K562 (cell line): Measurements from ENCODE around the gene FOCAD. TPM values are rescaled to one million over a fixed set of nuclear protein-coding genes. Genes with fewer than 3 reads are reported as not detected.

Experiments used
- ATAC-seq: fragments of 200-7000 bp; cut with Tn5 transposase; 3 replicates; pipeline ENCODE4 v1.9.1; 2020; ENCODE audit warnings: moderate library complexity
- BruUV-seq: library from RNA; stranded (reverse); fragments of 400-500 nt; replicated peaks from 2 replicates; lab custom pipeline; 2021; lab: Mats Ljungman, UMichigan
- CTCF ChIA-PET: fragments of 300-600 bp; formaldehyde crosslinking; extraction: SDS; loops from one replicate; lab custom pipeline; 2021; ENCODE audit warnings: low intra/inter-chr PET ratio; lab: Yijun Ruan, JAX
- POLR2A ChIA-PET: fragments of 300-600, 350-650 bp; sonication (Branson Sonifier 250); formaldehyde crosslinking; extraction: SDS; loops from one replicate; lab custom pipeline; 2021; ENCODE audit warnings: antibody characterized with exemption, inconsistent platforms; lab: Yijun Ruan, JAX
- DNase-seq, 4 experiments: peaks; one replicate each; pipeline versions ENCODE4 v3.0.0 to v3.0.0-alpha.2; 2011 to 2018; ENCODE audit warnings: low spot score in 3 of 4, mixed read lengths in 3 of 4; ENCODE audit errors: extremely low read depth in 1 of 4
- FAIRE-seq: peaks from 2 replicates; lab custom pipeline; 2011; peaks lifted over from hg19 to GRCh38; lab: Jason Lieb, UNC
- H2AFZ ChIP-seq: 2 replicates; pipeline ENCODE4 v1.6.0; 2011; ENCODE audit warnings: low read depth, low read length, control low read depth, inconsistent platforms
- H3K27ac ChIP-seq: fragments of 200-600 bp; 3 replicates; pipeline ENCODE4 v1.8.0; 2011; ENCODE audit warnings: low read depth, mild to moderate bottlenecking, control low read depth, inconsistent platforms, low read length, moderate library complexity, mixed read lengths; ENCODE audit errors: extremely low read depth
- H3K27me3 ChIP-seq, 2 experiments: fragments of 300-600 bp in 1 of 2; 2 replicates in 1 of 2; 3 replicates in 1 of 2; pipeline versions ENCODE4 v1.6.0 to v1.8.0; 2011; ENCODE audit warnings: inconsistent platforms in 2 of 2, low read length in 2 of 2, mild to moderate bottlenecking in 1 of 2, mixed read lengths in 1 of 2, moderate library complexity in 1 of 2; ENCODE audit not compliant: control insufficient read depth in 2 of 2, insufficient read depth in 2 of 2
- H3K36me3 ChIP-seq: fragments of 300-600 bp; 3 replicates; pipeline ENCODE4 v1.8.0; 2011; ENCODE audit warnings: mild to moderate bottlenecking, low read length, inconsistent platforms; ENCODE audit not compliant: control insufficient read depth, insufficient read depth
- H3K4me1 ChIP-seq, 2 experiments: fragments of 200-600 bp in 1 of 2; replicated peaks in 1 of 2; 2 replicates in 1 of 2; 3 replicates in 1 of 2; pipeline versions ENCODE4 v1.5.1 to v1.8.0; 2011; ENCODE audit warnings: inconsistent platforms in 2 of 2, low read length in 2 of 2, mild to moderate bottlenecking in 1 of 2, mixed read lengths in 1 of 2, moderate library complexity in 1 of 2; ENCODE audit not compliant: control insufficient read depth in 2 of 2, insufficient read depth in 2 of 2
- H3K4me2 ChIP-seq: 2 replicates; pipeline ENCODE4 v1.6.1; 2011; ENCODE audit warnings: low read length, control low read depth, inconsistent platforms, mixed read lengths; ENCODE audit not compliant: insufficient read depth
- H3K4me3 ChIP-seq: fragments of 200-600 bp; sonication (generic), shearing (Covaris generic); 2 replicates; pipeline ENCODE4 v1.5.1; 2016; ENCODE audit warnings: control low read depth, inconsistent platforms
- H3K79me2 ChIP-seq: fragments of 200-600 bp; 3 replicates; pipeline ENCODE4 v1.8.0; 2011; ENCODE audit warnings: low read length, inconsistent platforms; ENCODE audit not compliant: control insufficient read depth, insufficient read depth
- H3K9ac ChIP-seq, 2 experiments: 2 replicates each; pipeline versions ENCODE4 v1.6.0 to v1.6.1; 2011; ENCODE audit warnings: low read depth in 2 of 2, low read length in 2 of 2, control low read depth in 1 of 2, inconsistent platforms in 1 of 2, mild to moderate bottlenecking in 1 of 2, mixed read lengths in 1 of 2; ENCODE audit not compliant: insufficient read depth in 1 of 2
- H3K9me1 ChIP-seq: one replicate; pipeline ENCODE4 v1.6.0; 2011; ENCODE audit warnings: inconsistent platforms, mild to moderate bottlenecking, low read length, moderate library complexity; ENCODE audit not compliant: control insufficient read depth, insufficient read depth
- H3K9me3 ChIP-seq: replicated peaks from 2 replicates; pipeline ENCODE4 v1.5.1; 2011; ENCODE audit warnings: low read depth, low read length, inconsistent platforms; ENCODE audit not compliant: control insufficient read depth, insufficient read depth
- H4K20me1 ChIP-seq: replicated peaks from 2 replicates; pipeline ENCODE4 v1.6.1; 2011; ENCODE audit warnings: low read length, inconsistent platforms, mixed read lengths; ENCODE audit not compliant: control insufficient read depth, insufficient read depth
- CSDE1 ChIP-seq, 2 experiments: fragments of 450-650 bp; IDR thresholded peaks; 2 replicates each; pipeline ENCODE4 v1.6.1; 2016; ENCODE audit warnings: mild to moderate bottlenecking in 1 of 2
- FOSL1 ChIP-seq: fragments of 200-800 bp; sonication (Bioruptor generic); conservative IDR thresholded peaks from 2 replicates; pipeline ENCODE4 v1.6.1; 2016; ENCODE audit warnings: missing genetic modification characterization, missing compliant biosample characterization
- FOXJ2 ChIP-seq: fragments of 200-800 bp; sonication (Bioruptor generic); IDR thresholded peaks from 2 replicates; pipeline ENCODE4 v1.6.1; 2016; ENCODE audit warnings: missing genetic modification characterization, missing compliant biosample characterization
- GTF2F1 ChIP-seq: IDR thresholded peaks from 2 replicates; pipeline ENCODE4 v1.6.1; 2011; ENCODE audit warnings: low read depth, low read length, improper control_type of control experiment
- KDM4B ChIP-seq, 2 experiments: fragments of 450-650 bp in 1 of 2; sonication (generic) in 1 of 2; IDR thresholded peaks; 2 replicates each; pipeline ENCODE4 v1.6.1; 2016 to 2017; ENCODE audit warnings: borderline replicate concordance in 2 of 2, antibody characterized with exemption in 1 of 2, low read depth in 1 of 2, mild to moderate bottlenecking in 1 of 2
- KLF1 ChIP-seq: fragments of 450-650 bp; IDR thresholded peaks from 2 replicates; pipeline ENCODE4 v1.6.1; 2016; ENCODE audit warnings: missing genetic modification characterization, missing compliant biosample characterization
- NFE2 ChIP-seq: IDR thresholded peaks from 2 replicates; pipeline ENCODE4 v1.6.1; 2014; ENCODE audit warnings: antibody characterized with exemption, low read depth
- SMARCE1 ChIP-seq: fragments of 450-650 bp; IDR thresholded peaks from 2 replicates; pipeline ENCODE4 v1.7.1; 2016; ENCODE audit warnings: mild to moderate bottlenecking
- ZNF133 ChIP-seq: fragments of 250-450 bp; sonication (Bioruptor Pico); IDR thresholded peaks from 2 replicates; pipeline ENCODE4 v1.4.0; 2020; ENCODE audit warnings: mild to moderate bottlenecking
- ZNF75A ChIP-seq: fragments of 450-650 bp; formaldehyde crosslinking; IDR thresholded peaks from 2 replicates; pipeline ENCODE4 v1.4.0; 2020; ENCODE audit warnings: mild to moderate bottlenecking
- ZNF785 ChIP-seq: fragments of 250-450 bp; sonication (Bioruptor Pico); IDR thresholded peaks from 2 replicates; pipeline ENCODE4 v1.4.0; 2020; ENCODE audit warnings: mild to moderate bottlenecking
- whole genome bisulfite sequencing: fragments of 100-300 bp; shearing (Covaris generic); methylation state at CpG from one replicate; pipeline ENCODE4 v1.1.6; 2016; ENCODE audit warnings: low coverage, mixed read lengths; ENCODE audit not compliant: insufficient coverage; ENCODE audit errors: missing lambda C conversion rate; 5-methylcytosine and 5-hydroxymethylcytosine counted together
- in situ Hi-C: fragments of 300-500 bp; cut with MboI; formaldehyde crosslinking; loops from 4 replicates; pipeline ENCODE4 v1.15.0; 2018; ENCODE audit warnings: inconsistent platforms, mixed read lengths
- intact Hi-C: fragments of 100-400 bp; cut with micrococcal nuclease; formaldehyde crosslinking; loops from 2 replicates; pipeline ENCODE4 v1.14.2; 2022
- polyA plus RNA-seq, 8 experiments: library from polyadenylated mRNA; depleted of rRNA in 4 of 8; stranded (reverse) in 5 of 8; unstranded in 3 of 8; fragments of >200 nt; fragmentation: Nextera tagmentation in 2 of 8; fragmentation: Illumina TruSeq in 1 of 8; extraction: Ambion mirVana in 2 of 8; extraction: Trizol in 1 of 8; gene quantifications; 2 replicates each; pipeline versions ENCODE4 v1.2.1 to v1.2.3, GENCODE V29; 2011 to 2014; ENCODE audit warnings: inconsistent platforms in 1 of 8, missing spikeins in 1 of 8
- total RNA-seq, 7 experiments: library from RNA; depleted of rRNA in 6 of 7; stranded (reverse); fragments of >200 nt in 6 of 7; fragmentation: Illumina TruSeq in 2 of 7; extraction: Trizol in 2 of 7; gene quantifications; 2 replicates each; pipeline versions ENCODE4 v1.2.1 to v1.2.3, GENCODE V29; 2011 to 2021; ENCODE audit warnings: low replicate concordance in 1 of 7
- TF ChIP-seq, protein P1 (sequence below): fragments of 450-650 bp; IDR thresholded peaks from 2 replicates; pipeline ENCODE4 v1.6.1; 2017; ENCODE audit warnings: antibody characterized with exemption, mild to moderate bottlenecking
- TF ChIP-seq, protein P2 (sequence below): fragments of 250-450 bp; sonication (Bioruptor Pico); IDR thresholded peaks from 2 replicates; pipeline ENCODE4 v1.8.0; 2022; ENCODE audit warnings: moderate library complexity, mild to moderate bottlenecking, inconsistent platforms
- TF ChIP-seq, protein P3 (sequence below): fragments of 250-450 bp; sonication (Bioruptor Pico); IDR thresholded peaks from 2 replicates; pipeline ENCODE4 v1.4.0; 2020; ENCODE audit warnings: borderline replicate concordance
- TF ChIP-seq, protein P4 (sequence below): fragments of 450-650 bp; IDR thresholded peaks from 2 replicates; pipeline ENCODE4 v1.6.1; 2017; ENCODE audit warnings: mild to moderate bottlenecking, moderate library complexity

Gene FOCAD
- total and polyA plus RNA-seq, 9 of the 15 experiments (the other 6 are each of a cell fraction or from before 2014, with no cell fraction given), result 0.13 to 2.4 (median 1.6) TPM

DNA sequence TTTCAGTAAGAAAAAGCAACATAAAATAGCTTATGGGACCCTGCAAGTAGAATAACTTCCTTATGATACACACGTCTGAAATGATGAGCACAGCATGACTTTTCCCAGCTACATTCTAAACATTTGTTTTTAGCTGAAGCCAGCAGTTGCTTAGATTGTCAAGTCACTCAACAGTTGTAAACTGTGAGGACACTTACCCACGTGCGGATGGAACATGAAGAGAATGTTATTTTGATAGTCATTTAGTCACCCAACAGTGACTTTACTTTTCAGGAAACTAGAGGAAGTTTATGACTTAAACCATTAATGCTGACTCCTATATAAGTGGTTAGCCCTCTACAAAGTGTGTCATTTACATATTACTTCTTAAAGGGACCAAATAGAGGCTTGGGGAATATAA lies 344.4 kb downstream of the FOCAD start:
- Histone ChIP-seq H3K4me1 (no peaks in the 10 kb centered on the region), H3K27ac (no peak overlapping the region), H3K27me3 (no peaks in the 10 kb centered on the region), H3K9ac (no peak overlapping the region), H4K20me1 (no peaks in the 10 kb centered on the region), H3K79me2 (no peaks in the 10 kb centered on the region), H3K4me3 (no peak overlapping the region), H3K9me3 (no peaks in the 10 kb centered on the region), H3K9me1 (no peaks in the 10 kb centered on the region), H3K36me3 (no peaks in the 10 kb centered on the region), H2AFZ (no peak overlapping the region), H3K4me2 (no peak overlapping the region)
- POLR2A ChIA-PET, result no interaction called here
- in situ Hi-C loops (no loop called here), intact Hi-C loops (no loop called here)
- ATAC-seq, result no peak
- TF ChIP-seq FOXJ2 (tag) (no peak), KDM4B (IDR thresholded peaks at IDR 0.05; ENCODE audit: borderline replicate concordance in 2 of 2, low read depth in 1 of 2) (no peak), KLF1 (tag) (no peak), CSDE1 (IDR thresholded peaks at IDR 0.05) (no peak), ZNF133 (CRISPR knock-in tag) (no peak), SMARCE1 (no peak), GTF2F1 (no peak), ZNF75A (CRISPR knock-in tag) (no peak), FOSL1 (tag) (no peak), NFE2 (no peak), ZNF785 (no peak)
- TF ChIP-seq, protein P1, sequence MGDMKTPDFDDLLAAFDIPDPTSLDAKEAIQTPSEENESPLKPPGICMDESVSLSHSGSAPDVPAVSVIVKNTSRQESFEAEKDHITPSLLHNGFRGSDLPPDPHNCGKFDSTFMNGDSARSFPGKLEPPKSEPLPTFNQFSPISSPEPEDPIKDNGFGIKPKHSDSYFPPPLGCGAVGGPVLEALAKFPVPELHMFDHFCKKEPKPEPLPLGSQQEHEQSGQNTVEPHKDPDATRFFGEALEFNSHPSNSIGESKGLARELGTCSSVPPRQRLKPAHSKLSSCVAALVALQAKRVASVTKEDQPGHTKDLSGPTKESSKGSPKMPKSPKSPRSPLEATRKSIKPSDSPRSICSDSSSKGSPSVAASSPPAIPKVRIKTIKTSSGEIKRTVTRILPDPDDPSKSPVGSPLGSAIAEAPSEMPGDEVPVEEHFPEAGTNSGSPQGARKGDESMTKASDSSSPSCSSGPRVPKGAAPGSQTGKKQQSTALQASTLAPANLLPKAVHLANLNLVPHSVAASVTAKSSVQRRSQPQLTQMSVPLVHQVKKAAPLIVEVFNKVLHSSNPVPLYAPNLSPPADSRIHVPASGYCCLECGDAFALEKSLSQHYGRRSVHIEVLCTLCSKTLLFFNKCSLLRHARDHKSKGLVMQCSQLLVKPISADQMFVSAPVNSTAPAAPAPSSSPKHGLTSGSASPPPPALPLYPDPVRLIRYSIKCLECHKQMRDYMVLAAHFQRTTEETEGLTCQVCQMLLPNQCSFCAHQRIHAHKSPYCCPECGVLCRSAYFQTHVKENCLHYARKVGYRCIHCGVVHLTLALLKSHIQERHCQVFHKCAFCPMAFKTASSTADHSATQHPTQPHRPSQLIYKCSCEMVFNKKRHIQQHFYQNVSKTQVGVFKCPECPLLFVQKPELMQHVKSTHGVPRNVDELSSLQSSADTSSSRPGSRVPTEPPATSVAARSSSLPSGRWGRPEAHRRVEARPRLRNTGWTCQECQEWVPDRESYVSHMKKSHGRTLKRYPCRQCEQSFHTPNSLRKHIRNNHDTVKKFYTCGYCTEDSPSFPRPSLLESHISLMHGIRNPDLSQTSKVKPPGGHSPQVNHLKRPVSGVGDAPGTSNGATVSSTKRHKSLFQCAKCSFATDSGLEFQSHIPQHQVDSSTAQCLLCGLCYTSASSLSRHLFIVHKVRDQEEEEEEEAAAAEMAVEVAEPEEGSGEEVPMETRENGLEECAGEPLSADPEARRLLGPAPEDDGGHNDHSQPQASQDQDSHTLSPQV, result no peak
- TF ChIP-seq, protein P2, sequence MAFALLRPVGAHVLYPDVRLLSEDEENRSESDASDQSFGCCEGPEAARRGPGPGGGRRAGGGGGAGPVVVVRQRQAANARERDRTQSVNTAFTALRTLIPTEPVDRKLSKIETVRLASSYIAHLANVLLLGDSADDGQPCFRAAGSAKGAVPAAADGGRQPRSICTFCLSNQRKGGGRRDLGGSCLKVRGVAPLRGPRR (CRISPR knock-in tag), result no peak
- TF ChIP-seq, protein P3, sequence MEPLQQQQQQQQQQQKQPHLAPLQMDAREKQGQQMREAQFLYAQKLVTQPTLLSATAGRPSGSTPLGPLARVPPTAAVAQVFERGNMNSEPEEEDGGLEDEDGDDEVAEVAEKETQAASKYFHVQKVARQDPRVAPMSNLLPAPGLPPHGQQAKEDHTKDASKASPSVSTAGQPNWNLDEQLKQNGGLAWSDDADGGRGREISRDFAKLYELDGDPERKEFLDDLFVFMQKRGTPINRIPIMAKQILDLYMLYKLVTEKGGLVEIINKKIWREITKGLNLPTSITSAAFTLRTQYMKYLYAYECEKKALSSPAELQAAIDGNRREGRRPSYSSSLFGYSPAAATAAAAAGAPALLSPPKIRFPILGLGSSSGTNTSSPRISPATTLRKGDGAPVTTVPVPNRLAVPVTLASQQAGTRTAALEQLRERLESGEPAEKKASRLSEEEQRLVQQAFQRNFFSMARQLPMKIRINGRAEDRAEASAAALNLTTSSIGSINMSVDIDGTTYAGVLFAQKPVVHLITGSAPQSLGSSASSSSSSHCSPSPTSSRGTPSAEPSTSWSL, result no peak
- TF ChIP-seq, protein P4, sequence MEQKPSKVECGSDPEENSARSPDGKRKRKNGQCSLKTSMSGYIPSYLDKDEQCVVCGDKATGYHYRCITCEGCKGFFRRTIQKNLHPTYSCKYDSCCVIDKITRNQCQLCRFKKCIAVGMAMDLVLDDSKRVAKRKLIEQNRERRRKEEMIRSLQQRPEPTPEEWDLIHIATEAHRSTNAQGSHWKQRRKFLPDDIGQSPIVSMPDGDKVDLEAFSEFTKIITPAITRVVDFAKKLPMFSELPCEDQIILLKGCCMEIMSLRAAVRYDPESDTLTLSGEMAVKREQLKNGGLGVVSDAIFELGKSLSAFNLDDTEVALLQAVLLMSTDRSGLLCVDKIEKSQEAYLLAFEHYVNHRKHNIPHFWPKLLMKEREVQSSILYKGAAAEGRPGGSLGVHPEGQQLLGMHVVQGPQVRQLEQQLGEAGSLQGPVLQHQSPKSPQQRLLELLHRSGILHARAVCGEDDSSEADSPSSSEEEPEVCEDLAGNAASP, result no peak
- no peak for DNase-seq
- no peak for FAIRE-seq
- no CpG with 5 or more reads among the region's 3 CpGs for WGBS
- no TSS peak for BruUV-seq
- CTCF ChIA-PET, result no interaction called here
